Mucosa of gallbladder (tissue), 1 donor: Measurements from ENCODE around the gene DPY19L3. TPM values are rescaled to one million over a fixed set of nuclear protein-coding genes. Genes with fewer than 3 reads are reported as not detected.
A peak's percentile ranks its signal among the peaks of the same experiment; 100 is the strongest.
"Not testable (repeated sequence)": the region's sequence is repeated elsewhere in the genome, so short reads cannot be mapped to it uniquely, and the experiment has no call there.

ENCODE experiments used
- DNase-seq: peaks from one replicate; pipeline ENCODE4 v3.0.0-alpha.2; 2020; ENCODE audit warnings: low spot score
- total RNA-seq: library from RNA; stranded (reverse); gene quantifications from one replicate; pipeline ENCODE4 v1.2.1, GENCODE V29; 2021
- donor health status: DM: no; HTN: no; CAD: no.

Gene DPY19L3
- total RNA-seq, 1 donor from 2014 or later, result 17.8 TPM

- DNase-seq, result no peak
Observed at GRCh38 chr19:32396046-32396652, 9.4 kb upstream of the DPY19L3 start.

DNA sequence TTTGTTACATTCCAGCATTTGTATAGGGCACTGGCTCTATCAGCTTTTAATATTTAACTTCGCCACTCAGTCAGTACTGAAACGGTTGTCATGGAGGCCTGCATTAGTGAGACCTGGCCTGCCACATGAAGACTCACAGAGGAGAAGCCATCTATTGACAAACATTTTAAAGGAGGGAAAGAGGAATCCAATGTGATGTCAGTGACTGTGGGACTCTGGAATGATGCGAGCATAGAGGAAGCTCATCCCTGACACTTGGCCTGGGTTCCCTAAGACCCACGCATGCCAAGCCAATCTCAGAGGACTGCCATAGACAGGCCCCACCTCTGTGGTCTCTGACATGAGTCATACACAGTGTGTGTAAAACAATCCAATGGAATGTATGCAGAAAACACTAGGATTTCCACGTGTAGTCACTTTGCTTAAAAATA, 7.9 kb upstream of the DPY19L3 start:
- DNase-seq, result no peak

GRCh38 chr19:32401992-32402391, 3.6 kb upstream of the DPY19L3 start:
- DNase-seq, result no peak

GRCh38 chr19:32403291-32403995, 2.1 kb upstream of the DPY19L3 start:
- no peak for DNase-seq

DNA sequence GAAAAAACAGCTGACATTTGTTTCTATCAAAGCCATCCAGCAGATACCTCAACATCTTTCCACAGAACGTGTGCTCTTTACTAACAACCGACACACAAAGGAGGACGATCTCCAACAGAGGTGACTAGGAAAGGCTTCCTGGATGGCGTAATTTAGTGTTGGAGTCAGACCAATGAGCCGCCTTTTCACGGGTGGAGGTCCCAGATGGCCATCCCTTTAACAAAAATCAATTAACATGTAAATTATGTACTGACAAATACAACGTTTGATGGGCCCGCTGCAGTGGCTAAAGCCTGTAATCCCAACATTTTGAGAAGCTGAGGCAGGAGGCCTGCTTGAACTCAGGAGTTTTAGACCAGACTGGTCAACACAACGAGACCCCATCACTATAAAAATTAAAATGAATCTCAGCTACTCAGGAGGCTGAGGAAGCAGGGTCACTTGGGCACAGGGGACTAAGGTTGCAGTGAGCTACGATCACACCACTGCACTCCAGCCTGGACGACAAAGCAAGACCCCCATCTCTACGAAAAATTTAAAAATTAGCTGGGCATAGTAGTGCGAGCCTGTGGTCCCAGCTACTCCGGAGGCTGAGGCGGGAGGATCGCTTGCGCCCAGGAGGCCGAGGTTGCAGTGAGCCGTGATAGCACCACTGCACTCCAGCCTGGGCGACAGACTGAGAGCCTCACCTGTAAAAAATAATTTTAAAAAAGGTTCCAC, 1.2 kb upstream of the DPY19L3 start:
- no peak for DNase-seq

- DNase-seq, result peak; percentile 59
Observed at GRCh38 chr19:32404933-32405430, 588 bp upstream of the DPY19L3 start.

DNA sequence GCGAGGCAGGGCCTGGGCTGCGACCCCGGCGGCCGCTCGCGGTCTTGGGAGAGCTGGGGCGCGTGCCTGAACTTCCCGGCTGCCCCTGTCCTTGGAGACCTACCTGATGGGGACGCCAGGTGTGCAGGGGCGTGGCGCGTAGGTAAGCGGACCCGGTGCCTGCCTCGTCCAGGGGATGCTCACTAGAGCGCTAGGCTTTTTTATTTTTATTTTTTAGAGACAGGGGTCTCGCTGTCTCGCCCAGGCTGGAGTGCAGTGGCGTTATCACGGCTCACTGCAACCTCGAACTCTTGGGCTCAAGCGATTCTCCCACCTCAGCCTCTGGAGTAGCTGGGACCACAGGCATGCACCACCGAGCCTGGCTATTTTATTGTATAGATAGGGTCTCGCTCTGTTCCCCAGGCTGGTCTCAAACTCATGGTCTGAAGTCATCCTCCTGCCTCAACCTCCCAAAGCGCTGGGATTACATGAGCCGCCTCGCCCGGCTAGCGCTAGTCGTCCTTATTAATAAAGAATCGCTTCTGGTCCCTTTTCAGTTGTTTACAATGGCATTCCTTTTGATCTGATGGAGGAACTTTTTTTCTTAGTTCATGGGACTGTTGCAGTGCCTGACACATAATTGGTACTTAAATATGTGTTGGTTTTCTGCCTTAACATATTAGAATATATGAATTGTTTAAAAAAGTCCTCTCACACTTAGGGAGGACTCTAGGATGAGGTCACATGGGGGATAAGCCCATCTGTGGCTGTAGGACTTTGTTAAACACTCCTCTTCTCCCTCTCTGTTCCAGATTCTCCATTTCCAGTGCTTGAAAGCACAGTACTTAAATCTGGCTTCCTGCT, 812 bp downstream of the DPY19L3 start:
- DNase-seq, result no peak

DNA sequence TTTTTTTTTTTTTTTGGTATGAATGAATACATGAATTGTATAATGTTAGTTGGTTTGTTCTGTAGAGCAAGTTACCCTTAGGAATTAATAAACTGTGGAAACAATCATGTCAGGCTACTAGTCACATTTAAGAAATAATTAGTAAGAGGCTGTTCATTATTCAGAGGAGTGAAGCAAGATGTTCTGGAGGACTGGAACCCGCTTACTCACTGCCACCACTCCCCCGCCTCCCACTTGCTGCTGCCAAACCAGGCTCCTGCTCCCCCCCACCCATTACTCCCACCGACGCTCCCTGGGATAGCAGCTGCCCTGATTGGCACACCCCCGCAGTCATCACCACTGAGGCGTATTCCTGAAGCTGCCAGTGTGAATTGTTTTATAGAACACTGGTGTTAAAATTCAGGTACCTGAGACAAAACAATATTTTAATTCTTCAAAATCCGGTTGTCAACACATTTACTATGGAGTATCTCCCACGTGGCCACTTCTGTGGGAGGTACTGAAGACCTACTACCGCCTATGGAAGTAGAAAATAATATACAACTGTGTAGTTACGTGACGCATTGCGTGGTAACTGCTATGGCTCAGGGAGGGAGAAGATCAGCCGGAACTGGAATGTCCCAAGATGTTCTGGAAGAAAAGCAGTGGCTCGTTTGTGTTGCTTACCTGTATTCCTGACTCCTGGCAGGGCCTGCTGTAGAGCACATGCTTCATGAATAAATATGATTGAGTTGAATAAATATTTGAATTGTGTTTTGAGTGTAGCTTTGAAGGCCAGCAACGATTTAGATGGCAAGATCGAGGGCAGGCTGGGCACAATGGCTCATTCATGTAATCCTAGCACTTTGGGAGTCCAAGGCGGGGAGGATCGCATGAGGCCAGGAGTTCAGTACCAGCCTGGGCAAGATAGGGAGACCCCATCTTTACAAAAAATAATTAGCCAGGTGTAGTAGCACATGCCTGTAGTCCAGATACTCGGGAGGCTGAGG, 1.7 kb downstream of the DPY19L3 start:
- DNase-seq, result no peak

GRCh38 chr19:32415246-32415645, 9.7 kb downstream of the DPY19L3 start:
- DNase-seq, result no peak

DNA sequence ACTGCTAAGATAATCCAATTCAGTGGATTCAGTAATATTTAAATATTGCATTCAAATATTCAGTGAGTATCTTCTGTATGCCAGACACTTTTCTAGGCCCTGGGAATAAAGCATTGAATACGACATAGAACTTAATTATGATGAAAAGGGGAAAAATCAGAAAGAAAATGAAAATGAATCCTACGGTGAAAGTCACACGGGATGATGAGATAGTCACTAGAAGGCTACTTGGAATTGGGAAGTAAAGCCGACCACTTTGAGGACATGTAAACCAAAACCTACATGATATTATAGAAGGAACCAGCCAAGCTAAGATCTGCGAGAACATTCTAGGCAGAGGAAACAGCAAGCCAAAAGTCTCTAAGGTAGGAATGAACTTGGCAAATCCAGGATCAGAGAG, 10.1 kb downstream of the DPY19L3 start:
- DNase-seq, result no peak

GRCh38 chr19:32416749-32417456, 11.3 kb downstream of the DPY19L3 start:
- no peak for DNase-seq

DNA sequence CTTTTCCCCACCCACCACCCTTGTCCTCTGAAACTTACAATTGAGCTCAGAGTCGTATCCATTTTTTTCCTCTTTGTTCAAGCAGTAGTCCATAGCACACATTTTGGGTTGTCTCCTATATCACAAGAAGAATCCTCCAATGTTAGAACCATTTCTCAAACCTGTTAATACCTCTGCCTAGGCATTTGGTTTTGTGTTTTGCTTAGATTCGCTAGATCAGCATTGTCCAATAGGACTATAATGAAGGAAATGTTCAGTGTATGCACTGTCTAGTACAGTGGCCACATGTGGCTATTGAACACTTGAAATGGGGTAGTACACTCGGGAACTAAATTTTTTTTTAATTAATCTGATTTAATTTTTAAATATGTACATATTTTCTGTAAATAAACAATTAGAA, 12.6 kb downstream of the DPY19L3 start:
- no peak for DNase-seq

- no peak for DNase-seq
Observed at GRCh38 chr19:32421589-32422361, 16.2 kb downstream of the DPY19L3 start.

DNA sequence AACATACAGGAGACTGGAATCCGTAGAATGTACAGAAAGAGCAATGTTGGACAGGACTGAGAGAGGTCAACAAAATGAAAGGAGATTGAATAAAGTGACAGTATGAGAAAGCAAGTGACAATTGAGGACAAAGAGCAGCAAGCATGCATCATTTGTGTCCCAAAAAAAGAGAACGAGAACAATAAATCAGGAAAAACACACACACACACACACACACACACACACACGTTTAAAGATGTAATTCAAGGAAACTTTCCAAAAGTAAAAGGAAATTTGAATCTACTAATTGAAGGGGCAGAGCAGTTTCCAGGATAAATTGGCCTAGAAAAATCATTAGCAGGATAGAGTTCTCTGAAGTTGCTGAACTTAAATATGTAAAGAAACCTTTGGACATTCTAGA, 16.9 kb downstream of the DPY19L3 start:
- no peak for DNase-seq

DNA sequence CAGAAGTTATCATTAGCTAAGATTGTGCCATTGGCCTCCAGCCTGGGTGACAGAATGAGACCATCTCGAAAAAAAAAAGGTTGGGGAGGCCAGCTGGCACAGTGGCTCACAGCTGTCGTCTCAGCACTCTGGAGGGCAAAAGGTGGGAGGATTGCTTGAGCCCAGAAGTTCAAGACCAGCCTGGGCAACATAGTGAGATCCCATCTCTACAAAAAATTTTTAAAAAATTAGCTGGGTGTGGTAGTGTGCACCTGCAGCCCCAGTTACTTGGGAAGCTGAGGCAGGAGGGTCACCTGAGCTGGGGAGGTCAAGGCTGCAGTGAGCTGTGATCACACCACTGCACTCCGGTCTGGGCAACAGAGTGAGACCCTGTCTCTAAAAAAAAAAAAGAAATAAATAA, 18.4 kb downstream of the DPY19L3 start:
- DNase-seq, result not testable (repeated sequence)

DNA sequence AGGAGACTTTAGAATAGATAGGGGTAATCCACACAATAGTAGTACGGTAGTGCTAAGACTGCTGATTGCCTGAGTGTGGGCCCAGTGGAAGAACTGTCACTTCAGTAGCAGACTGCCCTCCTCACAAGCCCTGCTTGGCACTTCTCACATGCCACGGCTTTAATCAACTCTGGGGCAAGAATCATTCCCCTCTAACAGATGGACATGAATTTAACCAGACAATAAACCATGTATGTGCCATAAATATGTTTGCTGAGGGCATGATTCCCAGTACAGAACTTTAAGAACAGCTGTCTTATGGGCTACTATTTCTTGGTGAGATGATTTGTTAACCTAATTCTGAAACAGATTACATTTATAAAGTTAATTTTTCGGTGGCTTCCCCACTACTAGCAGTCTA, 22.0 kb downstream of the DPY19L3 start:
- DNase-seq, result no peak

- DNase-seq, result no peak
Observed at GRCh38 chr19:32436692-32437091, 31.1 kb downstream of the DPY19L3 start.

DNA sequence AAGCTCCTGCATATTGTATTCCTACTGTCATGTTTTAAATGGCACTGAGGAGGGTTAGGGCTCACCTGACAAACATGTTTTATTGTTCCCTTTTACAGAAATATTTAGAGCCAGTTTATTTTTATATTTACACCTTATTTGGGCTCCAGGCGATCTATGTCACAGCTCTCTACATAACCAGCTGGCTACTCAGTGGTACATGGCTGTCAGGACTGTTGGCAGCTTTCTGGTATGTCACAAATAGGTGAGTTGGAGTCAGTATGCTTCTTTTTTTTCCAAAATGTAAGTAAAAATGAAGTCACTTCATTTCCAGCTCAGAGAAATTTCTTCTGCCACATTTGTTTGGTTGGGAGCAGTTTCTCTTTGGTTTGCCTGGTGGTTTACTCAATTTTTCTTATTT, 31.5 kb downstream of the DPY19L3 start:
- no peak for DNase-seq

DNA sequence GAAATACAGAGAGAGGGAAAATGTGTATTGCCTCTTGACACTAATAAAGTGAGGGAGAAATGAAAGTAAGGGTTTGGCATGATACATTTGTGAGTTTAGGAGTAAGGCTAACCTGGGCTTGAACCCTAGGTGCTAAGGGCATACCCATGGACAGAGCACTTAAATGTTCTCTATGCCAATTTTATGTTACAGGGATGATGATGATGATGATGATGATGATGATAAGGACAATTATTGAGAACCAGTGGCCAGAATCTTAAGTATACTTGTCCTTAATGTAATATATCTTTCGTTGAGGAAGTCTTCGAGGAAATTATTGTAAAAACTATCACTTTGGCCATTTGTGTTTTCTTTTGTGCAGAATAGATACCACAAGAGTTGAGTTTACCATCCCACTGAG, 33.2 kb downstream of the DPY19L3 start:
- no peak for DNase-seq
